Occipital lobe (tissue), 2 donors: ENCODE results near the gene PARP1. TPM values are rescaled to one million over a fixed set of nuclear protein-coding genes. Genes with fewer than 3 reads are reported as not detected.
A peak's percentile ranks its signal among the peaks of the same experiment; 100 is the strongest.
"Not testable (repeated sequence)": the region's sequence is repeated elsewhere in the genome, so short reads cannot be mapped to it uniquely, and the experiment has no call there.

Experiments
- DNase-seq: peaks from one replicate; lab custom pipeline; 2025; lab: John Stamatoyannopoulos, UW
- total RNA-seq: library from RNA; depleted of rRNA; stranded (reverse); fragments of >200 nt; gene quantifications from one replicate; pipeline ENCODE4 v1.2.3, GENCODE V29; 2014

PARP1 gene
- 104 TPM for total RNA-seq

- DNase-seq: peak; percentile 84
Observed at GRCh38 chr1:226407497-226408284, at the start of gene PARP1. TSS of gene PARP1 (minus strand) at chr1:226408093. CDS start at chr1:226407929, 164 bp downstream.

- no peak for DNase-seq
Observed at GRCh38 chr1:226457307-226457712, 49.4 kb upstream of the PARP1 start.

- no peak for DNase-seq
Observed at GRCh38 chr1:226455843-226456242, 48.0 kb upstream of the PARP1 start.

GRCh38 chr1:226454349-226454748, 46.5 kb upstream of the PARP1 start:
- DNase-seq: no peak

- DNase-seq: no peak
Observed at GRCh38 chr1:226453015-226453704, 45.3 kb upstream of the PARP1 start.

GRCh38 chr1:226450688-226451087, 42.8 kb upstream of the PARP1 start:
- DNase-seq: no peak

GRCh38 chr1:226449823-226450222, 41.9 kb upstream of the PARP1 start:
- DNase-seq: no peak

- DNase-seq: no peak
Observed at GRCh38 chr1:226447932-226448665, 40.2 kb upstream of the PARP1 start.

- no peak for DNase-seq
Observed at GRCh38 chr1:226446094-226446493, 38.2 kb upstream of the PARP1 start.

- DNase-seq: no peak
Observed at GRCh38 chr1:226444901-226445300, 37.0 kb upstream of the PARP1 start.

GRCh38 chr1:226443439-226443838, 35.5 kb upstream of the PARP1 start:
- no peak for DNase-seq

GRCh38 chr1:226443033-226443432, 35.1 kb upstream of the PARP1 start:
- DNase-seq: no peak

- DNase-seq: no peak
Observed at GRCh38 chr1:226441629-226442028, 33.7 kb upstream of the PARP1 start.

- DNase-seq: no peak
Observed at GRCh38 chr1:226440512-226440911, 32.6 kb upstream of the PARP1 start.

GRCh38 chr1:226438007-226438406, 30.1 kb upstream of the PARP1 start:
- DNase-seq: no peak

- no peak for DNase-seq
Observed at GRCh38 chr1:226436855-226437491, 29.1 kb upstream of the PARP1 start.

GRCh38 chr1:226436472-226436854, 28.6 kb upstream of the PARP1 start:
- no peak for DNase-seq

GRCh38 chr1:226433341-226433720, 25.4 kb upstream of the PARP1 start:
- no peak for DNase-seq

GRCh38 chr1:226432586-226433340, 24.9 kb upstream of the PARP1 start:
- DNase-seq: no peak

GRCh38 chr1:226431898-226432297, 24.0 kb upstream of the PARP1 start:
- DNase-seq: not testable (repeated sequence)
